Pancreas (tissue), 10 donors: ENCODE data around the gene ZDHHC11B. TPM values are rescaled to one million over a fixed set of nuclear protein-coding genes. Genes with fewer than 3 reads are reported as not detected.

Experiments
- ATAC-seq, 4 donors: fragments of 200-7000 bp; cut with Tn5 transposase; one replicate each; pipeline versions ENCODE4 v1.8.0 to v1.9.1; 2020; ENCODE audit warnings: mild to moderate bottlenecking in 4 of 4, moderate library complexity in 4 of 4
- DNase-seq, 6 donors: peaks; one replicate each; pipeline ENCODE4 v3.0.0-alpha.2; 2020
- FAIRE-seq: peaks from 2 replicates; lab custom pipeline; 2012; peaks lifted over from hg19 to GRCh38; lab: Jason Lieb, UNC
- H3K27ac ChIP-seq, 4 donors: fragments of 200-600 bp; sonication (generic); 1 replicate in 3 of 4; 2 replicates in 1 of 4; pipeline versions ENCODE4 v1.5.0 to v1.8.0; 2020
- H3K27me3 ChIP-seq, 4 donors: fragments of 200-600 bp; one replicate each; pipeline ENCODE4 v1.8.0; 2021
- H3K36me3 ChIP-seq, 3 donors: fragments of 200-600 bp; sonication (generic) in 1 of 3; one replicate each; pipeline versions ENCODE4 v1.5.0 to v1.8.0; 2020 to 2021
- H3K4me1 ChIP-seq, 3 donors: fragments of 200-600 bp; one replicate each; pipeline ENCODE4 v1.8.0; 2021
- H3K4me3 ChIP-seq, 4 donors: fragments of 200-600 bp; sonication (generic) in 2 of 4; one replicate each; pipeline versions ENCODE4 v1.5.0 to v1.8.0; 2020 to 2021
- H3K9me3 ChIP-seq, 4 donors: fragments of 200-600 bp; one replicate each; pipeline ENCODE4 v1.8.0; 2021
- WGBS, 2 donors: extraction: QIAGEN DNeasy Blood & Tissue Kit; methylation state at CpG; one replicate each; pipeline ENCODE4 v1.1.7; 2013; 5-methylcytosine and 5-hydroxymethylcytosine counted together
- intact Hi-C, 3 donors: fragments of 100-400 bp; cut with DNase I; formaldehyde crosslinking; loops; one replicate each; pipeline versions ENCODE4 v1.11.1 to v1.14.2; 2022
- polyA plus RNA-seq, 2 donors: library from polyadenylated mRNA; stranded (reverse); fragments of 200-250 nt; gene quantifications; one replicate each; pipeline ENCODE4 v1.2.3, GENCODE V29; 2013
- total RNA-seq, 6 donors: library from RNA; stranded (reverse); fragmentation: NEBNext Ultra II Directional in 4 of 6; extraction: Animal tissue kit (Norgen Biotek cat#: 25700) in 4 of 6; gene quantifications; one replicate each; pipeline versions ENCODE4 v1.2.1 to v1.2.4, GENCODE V29; 2021 to 2023
- TF ChIP-seq, protein P1 (sequence below), 4 donors: fragments of 200-600 bp; sonication (generic) in 3 of 4; IDR thresholded peaks; one replicate each; pipeline versions ENCODE4 v1.5.0 to v1.8.0; 2021; ENCODE audit warnings: antibody characterized with exemption in 4 of 4
- donor health status: healthy with polysubstance abuse.
- donor health status: DM: no; HTN: no; CAD: no; lungs with moderate emphysema.
- donor health status: DM: no; HTN: no; CAD: no.
- donor health status: control.
- donor health status: control.
- donor health status: Bipolar disorder and iron deficiency.
- donor health status: DM: yes; HTN: yes; CAD: no.
- donor health status: DM: no; HTN: no; CAD: no.
- donor health status: DM: no; HTN: no; CAD: no.
- donor health status: DM: yes; HTN: yes; CAD: no.

Gene ZDHHC11B
- total and polyA plus RNA-seq, 8 donors: 2.8 to 19.9 (median 6.2) TPM

DNA sequence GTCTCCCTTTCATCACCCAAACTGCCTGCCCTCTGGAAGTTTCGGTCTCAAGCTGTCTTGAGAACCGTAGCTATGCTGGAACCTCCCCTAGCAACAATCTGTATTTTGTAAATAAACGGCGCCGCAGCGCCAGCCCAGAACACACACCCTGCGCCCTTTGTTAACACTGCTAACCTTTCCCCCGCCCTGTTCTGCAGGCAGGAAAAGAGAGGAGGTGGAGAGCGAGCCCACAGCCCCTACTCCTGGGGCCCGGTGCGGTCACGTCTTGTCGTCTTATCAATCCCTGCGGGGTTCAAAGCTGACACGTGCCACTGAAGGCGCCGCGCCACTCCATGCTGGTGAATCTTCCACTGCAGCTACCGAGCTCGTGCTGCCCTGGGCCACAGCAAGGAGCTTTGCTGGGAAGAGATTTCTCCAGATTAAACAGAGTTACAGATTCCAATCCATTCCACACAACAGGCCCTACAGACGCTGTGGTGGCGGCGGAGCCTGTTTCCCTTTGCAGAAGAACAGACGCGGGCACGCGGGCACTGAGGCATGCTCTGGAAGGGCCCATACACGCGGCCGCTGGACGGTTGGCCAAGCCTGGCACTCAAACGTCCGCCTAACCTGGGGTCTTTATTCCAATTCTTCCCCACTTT, 25.3 kb downstream of the ZDHHC11B start:
- H3K4me3 ChIP-seq: no peak overlapping the region
- DNase-seq (peak; percentile 73 to 89 (median 81)), FAIRE-seq (no peak), ATAC-seq (peak; percentile 90 to 96 (median 93))
- no peaks in the 10 kb centered on the region for H3K36me3 ChIP-seq
- peak overlapping the region in 2 of 4 donors; percentile 19 to 38 for H3K27ac ChIP-seq
- H3K9me3 ChIP-seq: no peaks in the 10 kb centered on the region
- no peaks in the 10 kb centered on the region for H3K27me3 ChIP-seq
- intact Hi-C loops: loop anchor here in 1 of 3 donors (10.0 kb wide), 1 partner anchor 86 kb away; no protein-coding TSS in a partner anchor
- peaks cover 5 to 16% (median 7%) of the 10 kb centered on the region in 3 donors for H3K4me1 ChIP-seq
- TF ChIP-seq, protein P1, sequence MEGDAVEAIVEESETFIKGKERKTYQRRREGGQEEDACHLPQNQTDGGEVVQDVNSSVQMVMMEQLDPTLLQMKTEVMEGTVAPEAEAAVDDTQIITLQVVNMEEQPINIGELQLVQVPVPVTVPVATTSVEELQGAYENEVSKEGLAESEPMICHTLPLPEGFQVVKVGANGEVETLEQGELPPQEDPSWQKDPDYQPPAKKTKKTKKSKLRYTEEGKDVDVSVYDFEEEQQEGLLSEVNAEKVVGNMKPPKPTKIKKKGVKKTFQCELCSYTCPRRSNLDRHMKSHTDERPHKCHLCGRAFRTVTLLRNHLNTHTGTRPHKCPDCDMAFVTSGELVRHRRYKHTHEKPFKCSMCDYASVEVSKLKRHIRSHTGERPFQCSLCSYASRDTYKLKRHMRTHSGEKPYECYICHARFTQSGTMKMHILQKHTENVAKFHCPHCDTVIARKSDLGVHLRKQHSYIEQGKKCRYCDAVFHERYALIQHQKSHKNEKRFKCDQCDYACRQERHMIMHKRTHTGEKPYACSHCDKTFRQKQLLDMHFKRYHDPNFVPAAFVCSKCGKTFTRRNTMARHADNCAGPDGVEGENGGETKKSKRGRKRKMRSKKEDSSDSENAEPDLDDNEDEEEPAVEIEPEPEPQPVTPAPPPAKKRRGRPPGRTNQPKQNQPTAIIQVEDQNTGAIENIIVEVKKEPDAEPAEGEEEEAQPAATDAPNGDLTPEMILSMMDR (IDR thresholded peaks at IDR 0.05): no peak
- WGBS, 2 donors: 38 to 67% methylated on average over 33 of the region's 33 CpGs

- TF ChIP-seq, protein P1 (IDR thresholded peaks at IDR 0.05): no peak
- Histone ChIP-seq H3K4me3 (no peak overlapping the region), H3K27ac (peak overlapping the region in 1 of 4 donors; percentile 19), H3K27me3 (no peaks in the 10 kb centered on the region), H3K4me1 (peaks cover 5 to 16% (median 7%) of the 10 kb centered on the region in 3 donors), H3K9me3 (no peaks in the 10 kb centered on the region), H3K36me3 (no peaks in the 10 kb centered on the region)
- intact Hi-C loops: loop anchor here in 1 of 3 donors (10.0 kb wide), 1 partner anchor 86 kb away; no protein-coding TSS in a partner anchor
- FAIRE-seq (no peak), DNase-seq (peak in 3 of 6 donors; percentile 35 to 61 (median 58)), ATAC-seq (peak; percentile 1 to 24 (median 2))
- WGBS, 2 donors: 71 to 86% methylated on average over 15 of the region's 15 CpGs
Observed at GRCh38 chr5:758698-759053, 25.9 kb downstream of the ZDHHC11B start.

DNA sequence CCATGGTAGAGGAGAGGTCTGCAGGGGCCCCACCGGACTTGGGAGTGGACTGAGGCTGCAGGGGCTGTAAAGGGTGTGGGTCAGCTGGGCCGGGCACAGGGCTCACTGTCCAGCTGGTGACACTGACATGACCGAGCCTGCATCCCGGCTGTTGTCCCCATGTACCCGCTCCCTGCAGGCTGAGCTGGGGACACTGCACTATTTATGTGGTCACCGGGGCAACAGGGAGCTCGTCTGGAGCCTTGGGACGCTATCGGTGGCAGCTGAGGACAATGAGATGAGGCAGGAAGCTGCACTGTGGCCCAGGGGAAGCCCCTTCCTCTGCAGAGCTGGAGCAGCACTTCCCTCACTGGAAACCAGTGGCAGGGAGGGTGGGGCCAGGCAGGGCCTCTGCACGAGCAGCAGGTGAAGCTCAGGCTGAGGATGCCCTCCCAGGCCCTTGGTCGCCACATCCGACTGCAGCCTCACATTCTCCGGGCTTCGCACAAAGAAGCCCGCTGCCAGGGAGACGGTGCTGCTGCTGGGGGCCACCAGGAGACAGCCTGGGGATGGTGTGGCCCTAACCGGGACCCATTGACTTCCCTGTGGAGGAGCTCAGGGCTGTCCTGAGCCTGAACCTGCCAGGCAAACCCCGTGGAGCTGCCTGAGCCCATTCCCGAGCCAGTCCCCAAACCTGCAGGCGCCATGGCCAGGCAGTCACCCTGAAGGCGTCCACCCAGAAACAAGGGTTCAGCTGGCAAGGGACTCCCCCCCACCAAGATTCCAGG, 26.4 kb downstream of the ZDHHC11B start:
- no peaks in the 10 kb centered on the region for H3K36me3 ChIP-seq
- peaks cover 5 to 16% (median 7%) of the 10 kb centered on the region in 3 donors for H3K4me1 ChIP-seq
- intact Hi-C loops: loop anchor here in 1 of 3 donors (10.0 kb wide), 1 partner anchor 87 kb away; no protein-coding TSS in a partner anchor
- peak overlapping the region in 1 of 4 donors; percentile 19 for H3K27ac ChIP-seq
- peak in 3 of 4 donors; percentile 1 to 7 (median 2) for ATAC-seq
- FAIRE-seq: no peak
- WGBS, 2 donors: 84 to 88% methylated on average over 21 of the region's 21 CpGs
- peak in 4 of 6 donors; percentile 25 to 70 (median 64) for DNase-seq
- TF ChIP-seq, protein P1 (IDR thresholded peaks at IDR 0.05): no peak
- H3K27me3 ChIP-seq: no peaks in the 10 kb centered on the region
- no peak overlapping the region for H3K4me3 ChIP-seq
- no peaks in the 10 kb centered on the region for H3K9me3 ChIP-seq

DNA sequence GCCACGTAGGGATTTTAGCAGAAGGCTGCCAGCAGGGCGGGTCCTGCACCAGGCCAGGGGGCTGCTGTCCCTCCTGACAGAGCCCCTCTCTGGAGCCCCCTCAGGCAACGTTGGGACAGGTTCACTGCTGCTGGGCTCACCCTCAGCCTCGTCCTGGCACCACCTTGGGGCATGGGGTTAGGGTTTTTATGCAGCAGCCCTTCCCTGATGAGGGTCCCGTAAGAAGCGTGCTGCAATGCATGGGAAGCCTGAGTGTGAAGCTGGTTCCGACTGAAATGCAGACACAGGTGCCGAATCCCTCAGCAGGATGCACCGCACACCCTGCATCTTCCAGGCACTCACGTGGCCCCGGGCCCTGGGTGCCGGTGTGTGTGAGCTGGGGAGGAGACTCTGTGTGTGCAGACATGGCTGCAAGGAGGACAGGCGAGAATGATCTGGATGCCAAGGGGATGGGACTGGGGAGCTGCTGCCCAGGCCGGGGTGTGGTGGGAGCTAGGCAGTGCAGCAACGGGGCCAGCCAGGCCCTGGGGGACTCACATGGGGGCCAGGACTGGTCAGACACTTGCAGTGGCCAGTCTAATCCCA, 27.1 kb downstream of the ZDHHC11B start:
- DNase-seq: peak in 3 of 6 donors; percentile 17 to 65 (median 56)
- intact Hi-C loops: loop anchor here in 1 of 3 donors (10.0 kb wide), 1 partner anchor 87 kb away; no protein-coding TSS in a partner anchor
- H3K4me3 ChIP-seq: no peak overlapping the region
- no peaks in the 10 kb centered on the region for H3K27me3 ChIP-seq
- no peaks in the 10 kb centered on the region for H3K9me3 ChIP-seq
- H3K4me1 ChIP-seq: peaks cover 5 to 16% (median 7%) of the 10 kb centered on the region in 3 donors
- TF ChIP-seq, protein P1 (IDR thresholded peaks at IDR 0.05): no peak
- FAIRE-seq: no peak
- WGBS, 2 donors: 90 to 91% methylated on average over 15 of the region's 15 CpGs
- H3K36me3 ChIP-seq: no peaks in the 10 kb centered on the region
- H3K27ac ChIP-seq: no peak overlapping the region
- no peak for ATAC-seq
